DOHH2 (cell line): ENCODE results near the gene ABCD3.

ENCODE experiments used
- CTCF ChIP-seq: fragments of 200-600 bp; sonication (generic); IDR thresholded peaks from one replicate; pipeline ENCODE4 v1.5.1; 2014; ENCODE audit warnings: antibody characterized with exemption, mild to moderate bottlenecking, low read depth, low read length; ENCODE audit not compliant: poor library complexity, severe bottlenecking
- EZH2phosphoT487 ChIP-seq: fragments of 200-600 bp; sonication (generic); IDR thresholded peaks from 2 replicates; pipeline ENCODE4 v1.6.1; 2017; ENCODE audit warnings: borderline replicate concordance, mild to moderate bottlenecking, antibody characterized with exemption, low read length, moderate library complexity, mixed read lengths

- no peak for TF ChIP-seq EZH2phosphoT487
- TF ChIP-seq CTCF: no peak
Measured at GRCh38 chr1:94396356-94397010, 21.7 kb upstream of the ABCD3 start.
